Measurements from ENCODE around the gene SMO. TPM values are rescaled to one million over a fixed set of nuclear protein-coding genes. Genes with fewer than 3 reads are reported as not detected.
"Not testable (repeated sequence)": the region's sequence is repeated elsewhere in the genome, so short reads cannot be mapped to it uniquely, and the experiment has no call there.

The SMO gene
- total and polyA plus RNA-seq, 2 experiments from 2014 or later = 25.5 to 46.2 TPM

- no peak for TF ChIP-seq EZH2 (IDR thresholded peaks at IDR 0.05; ENCODE audit: borderline replicate concordance)
- TF ChIP-seq EZH2phosphoT487 (IDR thresholded peaks at IDR 0.05; ENCODE audit: low read depth, severe bottlenecking, unreplicated experiment) = no peak
- no peak for TF ChIP-seq CTCF (IDR thresholded peaks at IDR 0.05; ENCODE audit: poor library complexity)
- WGBS (ENCODE audit: low lambda C conversion rate, missing lambda C conversion rate) = 95% methylated on average over 3 of the region's 3 CpGs
- DNase-seq (ENCODE audit: low spot score) = no peak
- no peaks in the 10 kb centered on the region for H3K9me3 ChIP-seq (ENCODE audit: low read depth)
- H3K9me2 ChIP-seq (replicated peaks; ENCODE audit: insufficient read depth) = no peaks in the 10 kb centered on the region
- H3K27ac ChIP-seq = no peak overlapping the region
- H2AFZ ChIP-seq = no peak overlapping the region
- no peaks in the 10 kb centered on the region for H3K36me3 ChIP-seq (replicated peaks; ENCODE audit: insufficient read depth, low read depth)
- no peak overlapping the region for H3K4me2 ChIP-seq
- H4K20me1 ChIP-seq (ENCODE audit: insufficient read depth, poor library complexity, severe bottlenecking) = peaks cover 4% of the 10 kb centered on the region
- peaks cover 49% of the 10 kb centered on the region for H3K79me2 ChIP-seq
- no peaks in the 10 kb centered on the region for H3K4me1 ChIP-seq (ENCODE audit: insufficient read depth)
- no peaks in the 10 kb centered on the region for H3K27me3 ChIP-seq
- no peak overlapping the region for H3K4me3 ChIP-seq
Observed at GRCh38 chr7:129245533-129245932, 57.1 kb downstream of the SMO start.

GRCh38 chr7:129247087-129247486, 58.7 kb downstream of the SMO start:
- WGBS (ENCODE audit: low lambda C conversion rate, missing lambda C conversion rate) = 97% methylated on average over 2 of the region's 2 CpGs
- TF ChIP-seq CTCF (IDR thresholded peaks at IDR 0.05; ENCODE audit: poor library complexity) = no peak
- no peak for TF ChIP-seq EZH2 (IDR thresholded peaks at IDR 0.05; ENCODE audit: borderline replicate concordance)
- no peak for TF ChIP-seq EZH2phosphoT487 (IDR thresholded peaks at IDR 0.05; ENCODE audit: low read depth, severe bottlenecking, unreplicated experiment)
- H2AFZ ChIP-seq = no peak overlapping the region

GRCh38 chr7:129252128-129252527, 63.7 kb downstream of the SMO start:
- no peak for DNase-seq (ENCODE audit: low spot score)
- no peaks in the 10 kb centered on the region for H3K9me2 ChIP-seq (replicated peaks; ENCODE audit: insufficient read depth)
- no peak overlapping the region for H3K4me3 ChIP-seq
- H3K4me1 ChIP-seq (ENCODE audit: insufficient read depth) = no peaks in the 10 kb centered on the region
- WGBS (ENCODE audit: low lambda C conversion rate, missing lambda C conversion rate) = 61% methylated on average over 2 of the region's 2 CpGs
- H3K27me3 ChIP-seq = no peaks in the 10 kb centered on the region
- H3K4me2 ChIP-seq = no peak overlapping the region
- no peak overlapping the region for H2AFZ ChIP-seq
- no peaks in the 10 kb centered on the region for H3K36me3 ChIP-seq (replicated peaks; ENCODE audit: insufficient read depth, low read depth)
- H3K9me3 ChIP-seq (ENCODE audit: low read depth) = no peaks in the 10 kb centered on the region
- no peak overlapping the region for H3K27ac ChIP-seq
- no peak for TF ChIP-seq EZH2phosphoT487 (IDR thresholded peaks at IDR 0.05; ENCODE audit: low read depth, severe bottlenecking, unreplicated experiment)
- TF ChIP-seq CTCF (IDR thresholded peaks at IDR 0.05; ENCODE audit: poor library complexity) = no peak
- H3K79me2 ChIP-seq = peaks cover 41% of the 10 kb centered on the region
- H4K20me1 ChIP-seq (ENCODE audit: insufficient read depth, poor library complexity, severe bottlenecking) = peaks cover 12% of the 10 kb centered on the region

More at GRCh38 chr7:129247087-129247486, 58.7 kb downstream of the SMO start:
- Histone ChIP-seq H3K4me2 (no peak overlapping the region), H3K4me1 (ENCODE audit: insufficient read depth) (no peaks in the 10 kb centered on the region), H3K27me3 (no peaks in the 10 kb centered on the region), H3K36me3 (replicated peaks; ENCODE audit: insufficient read depth, low read depth) (no peaks in the 10 kb centered on the region), H3K9me2 (replicated peaks; ENCODE audit: insufficient read depth) (no peaks in the 10 kb centered on the region), H3K27ac (no peak overlapping the region), H4K20me1 (ENCODE audit: insufficient read depth, poor library complexity, severe bottlenecking) (peaks cover 8% of the 10 kb centered on the region), H3K79me2 (peaks cover 53% of the 10 kb centered on the region), H3K9me3 (ENCODE audit: low read depth) (no peaks in the 10 kb centered on the region), H3K4me3 (no peak overlapping the region)
- DNase-seq (ENCODE audit: low spot score) = no peak

DNA sequence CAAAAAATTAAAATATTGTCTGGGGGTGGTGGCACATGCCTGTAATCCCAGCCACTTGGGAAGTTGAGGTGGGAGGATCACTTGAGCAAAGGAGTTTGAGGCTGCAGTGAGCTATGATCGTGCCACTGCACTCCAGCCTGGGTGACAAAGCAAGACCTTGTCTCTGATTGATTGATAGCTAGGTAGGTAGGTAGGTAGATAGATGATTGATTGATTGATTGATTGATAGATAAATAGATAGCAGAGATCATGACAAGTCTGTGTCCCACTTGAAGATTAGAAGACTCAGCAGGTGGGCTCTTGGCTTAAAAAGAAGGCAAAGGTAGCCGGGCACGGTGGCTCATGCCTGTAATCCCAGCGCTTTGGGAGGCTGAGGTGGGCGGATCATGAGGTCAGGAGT, 64.2 kb downstream of the SMO start:
- H3K79me2 ChIP-seq = peaks cover 36% of the 10 kb centered on the region
- H3K4me3 ChIP-seq, H3K27ac ChIP-seq: not testable (repeated sequence)

More for the DNA sequence above, 64.2 kb downstream of the SMO start:
- H3K9me2 ChIP-seq (replicated peaks; ENCODE audit: insufficient read depth); H3K4me1 ChIP-seq (ENCODE audit: insufficient read depth); H3K27me3 ChIP-seq; H2AFZ ChIP-seq; H3K9me3 ChIP-seq (ENCODE audit: low read depth); H3K36me3 ChIP-seq (replicated peaks; ENCODE audit: insufficient read depth, low read depth); DNase-seq (ENCODE audit: low spot score); H3K4me2 ChIP-seq: not testable (repeated sequence)
- peaks cover 12% of the 10 kb centered on the region for H4K20me1 ChIP-seq (ENCODE audit: insufficient read depth, poor library complexity, severe bottlenecking)
- WGBS (ENCODE audit: low lambda C conversion rate, missing lambda C conversion rate) = 93% methylated on average over 5 of the region's 5 CpGs

All from hepatocyte (in vitro differentiated cells).